Measurements from ENCODE around the gene PSME3IP1. TPM values are rescaled to one million over a fixed set of nuclear protein-coding genes. Genes with fewer than 3 reads are reported as not detected.

The PSME3IP1 gene
- total and polyA plus RNA-seq, 2 experiments from 2014 or later, result 78.0 to 105 TPM

DNA sequence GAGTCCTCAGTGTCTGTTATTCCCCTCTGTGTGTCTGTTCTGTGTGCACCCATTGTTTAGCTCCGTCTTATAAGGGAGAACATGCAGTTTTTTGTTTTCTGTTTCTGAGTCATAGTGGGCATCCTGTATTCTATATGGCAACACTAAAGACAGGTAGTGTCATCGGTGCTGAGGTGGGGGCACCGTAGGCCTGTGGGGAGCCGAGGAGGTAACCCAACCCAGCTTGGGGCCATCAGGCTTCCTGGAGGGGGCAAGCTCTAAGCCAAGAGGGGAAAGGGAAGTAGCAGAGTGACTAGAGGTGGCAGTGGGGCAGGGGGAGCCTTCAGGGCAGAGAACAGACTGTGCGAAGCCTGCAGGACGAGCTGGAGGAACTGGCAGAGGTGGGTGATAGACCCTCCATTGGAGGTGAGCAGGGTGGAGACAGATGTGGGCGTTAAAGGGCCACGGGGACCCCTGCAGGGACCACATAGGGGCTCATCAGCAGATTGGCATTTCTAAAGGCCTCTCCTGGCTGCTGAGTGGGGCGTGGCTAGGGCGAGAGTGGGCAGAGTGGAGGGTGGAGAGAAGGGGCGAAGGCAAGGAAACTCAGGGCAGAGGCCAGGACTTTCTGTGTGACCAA is 57.0 kb downstream of the PSME3IP1 start:
- Histone ChIP-seq H3K9me2 (ENCODE audit: insufficient read depth) (no peaks in the 10 kb centered on the region), H3F3A (replicated peaks; ENCODE audit: low read depth) (no peaks in the 10 kb centered on the region), H3K79me2 (replicated peaks; ENCODE audit: insufficient read depth) (no peaks in the 10 kb centered on the region), H3K4me1 (ENCODE audit: insufficient read depth) (no peaks in the 10 kb centered on the region), H4K20me1 (replicated peaks; ENCODE audit: insufficient read depth) (no peaks in the 10 kb centered on the region), H3K27me3 (ENCODE audit: insufficient read depth) (no peaks in the 10 kb centered on the region), H3K4me3 (no peak overlapping the region), H3K4me2 (no peak overlapping the region), H2AFZ (no peak overlapping the region), H3K27ac (ENCODE audit: low read depth) (no peak overlapping the region), H3K36me3 (ENCODE audit: insufficient read depth) (no peaks in the 10 kb centered on the region)
- Mint-ChIP-seq H3K9me3 (no peaks in the 10 kb centered on the region; the same call in 2 of the 3 replicates), H3K27ac (no peak overlapping the region), H3K4me1 (no peaks in the 10 kb centered on the region; the same call in 2 of the 3 replicates), H3K27me3 (ENCODE audit: insufficient read depth, low read depth, poor library complexity) (peaks cover 13% of the 10 kb centered on the region), H3K36me3 (ENCODE audit: low read depth) (no peaks in the 10 kb centered on the region; the same call in 2 of the 3 replicates), H3K4me3 (no peak overlapping the region)
- no peak for DNase-seq (ENCODE audit: low spot score)
- ATAC-seq, result no peak
- TF ChIP-seq POLR2AphosphoS5 (IDR thresholded peaks at IDR 0.05; ENCODE audit: low read depth), result no peak
- TF ChIP-seq, protein P1, sequence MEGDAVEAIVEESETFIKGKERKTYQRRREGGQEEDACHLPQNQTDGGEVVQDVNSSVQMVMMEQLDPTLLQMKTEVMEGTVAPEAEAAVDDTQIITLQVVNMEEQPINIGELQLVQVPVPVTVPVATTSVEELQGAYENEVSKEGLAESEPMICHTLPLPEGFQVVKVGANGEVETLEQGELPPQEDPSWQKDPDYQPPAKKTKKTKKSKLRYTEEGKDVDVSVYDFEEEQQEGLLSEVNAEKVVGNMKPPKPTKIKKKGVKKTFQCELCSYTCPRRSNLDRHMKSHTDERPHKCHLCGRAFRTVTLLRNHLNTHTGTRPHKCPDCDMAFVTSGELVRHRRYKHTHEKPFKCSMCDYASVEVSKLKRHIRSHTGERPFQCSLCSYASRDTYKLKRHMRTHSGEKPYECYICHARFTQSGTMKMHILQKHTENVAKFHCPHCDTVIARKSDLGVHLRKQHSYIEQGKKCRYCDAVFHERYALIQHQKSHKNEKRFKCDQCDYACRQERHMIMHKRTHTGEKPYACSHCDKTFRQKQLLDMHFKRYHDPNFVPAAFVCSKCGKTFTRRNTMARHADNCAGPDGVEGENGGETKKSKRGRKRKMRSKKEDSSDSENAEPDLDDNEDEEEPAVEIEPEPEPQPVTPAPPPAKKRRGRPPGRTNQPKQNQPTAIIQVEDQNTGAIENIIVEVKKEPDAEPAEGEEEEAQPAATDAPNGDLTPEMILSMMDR (conservative IDR thresholded peaks at IDR 0.05; ENCODE audit: low read depth in 2 of 2), result no peak

DNA sequence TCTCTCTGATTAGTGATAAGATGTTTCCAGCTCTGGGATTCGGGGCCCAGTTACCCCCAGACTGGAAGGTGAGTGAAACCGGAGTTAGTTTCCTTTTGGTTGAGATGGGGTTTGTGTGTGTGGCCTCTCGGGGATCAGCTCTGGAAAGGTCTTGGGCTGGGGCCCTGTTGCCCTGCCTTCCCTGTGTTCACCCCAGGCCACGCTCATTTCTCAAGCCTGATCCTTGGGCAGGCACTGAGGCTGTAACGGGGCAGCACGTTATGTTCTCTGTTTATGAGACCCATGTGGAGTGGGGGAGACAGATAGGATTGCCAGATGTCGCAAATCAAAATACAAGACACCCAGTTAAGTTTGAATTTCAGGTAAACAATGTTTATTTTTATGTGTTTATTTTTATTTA is 58.0 kb downstream of the PSME3IP1 start:
- no peaks in the 10 kb centered on the region; the same call in 2 of the 3 replicates for H3K4me1 Mint-ChIP-seq
- Histone ChIP-seq H2AFZ (no peak overlapping the region), H3K4me1 (ENCODE audit: insufficient read depth) (no peaks in the 10 kb centered on the region), H3F3A (replicated peaks; ENCODE audit: low read depth) (no peaks in the 10 kb centered on the region), H3K79me2 (replicated peaks; ENCODE audit: insufficient read depth) (no peaks in the 10 kb centered on the region), H3K36me3 (ENCODE audit: insufficient read depth) (no peaks in the 10 kb centered on the region), H3K4me2 (no peak overlapping the region), H3K4me3 (no peak overlapping the region), H3K9me2 (ENCODE audit: insufficient read depth) (no peaks in the 10 kb centered on the region), H3K27ac (ENCODE audit: low read depth) (no peak overlapping the region), H4K20me1 (replicated peaks; ENCODE audit: insufficient read depth) (no peaks in the 10 kb centered on the region), H3K27me3 (ENCODE audit: insufficient read depth) (no peaks in the 10 kb centered on the region)
- H3K27me3 Mint-ChIP-seq (ENCODE audit: insufficient read depth, low read depth, poor library complexity), result peaks cover 16% of the 10 kb centered on the region
- H3K36me3 Mint-ChIP-seq (ENCODE audit: low read depth), result no peaks in the 10 kb centered on the region; the same call in 2 of the 3 replicates
- no peak for ATAC-seq
- DNase-seq (ENCODE audit: low spot score), result no peak
- no peaks in the 10 kb centered on the region; the same call in 2 of the 3 replicates for H3K9me3 Mint-ChIP-seq
- H3K27ac Mint-ChIP-seq, result no peak overlapping the region
- TF ChIP-seq NANOG (IDR thresholded peaks at IDR 0.05; ENCODE audit: borderline replicate concordance) (no peak), STAT1 (IDR thresholded peaks at IDR 0.05; ENCODE audit: unreplicated experiment) (no peak), ZNF114 (CRISPR knock-in tag; IDR thresholded peaks at IDR 0.05) (no peak), JUNB (IDR thresholded peaks at IDR 0.05; ENCODE audit: unreplicated experiment) (no peak), ZNF331 (CRISPR knock-in tag; IDR thresholded peaks at IDR 0.05; ENCODE audit: low read depth) (no peak)
- TF ChIP-seq, protein P1 (conservative IDR thresholded peaks at IDR 0.05; ENCODE audit: low read depth in 2 of 2), result no peak
- TF ChIP-seq, protein P2, sequence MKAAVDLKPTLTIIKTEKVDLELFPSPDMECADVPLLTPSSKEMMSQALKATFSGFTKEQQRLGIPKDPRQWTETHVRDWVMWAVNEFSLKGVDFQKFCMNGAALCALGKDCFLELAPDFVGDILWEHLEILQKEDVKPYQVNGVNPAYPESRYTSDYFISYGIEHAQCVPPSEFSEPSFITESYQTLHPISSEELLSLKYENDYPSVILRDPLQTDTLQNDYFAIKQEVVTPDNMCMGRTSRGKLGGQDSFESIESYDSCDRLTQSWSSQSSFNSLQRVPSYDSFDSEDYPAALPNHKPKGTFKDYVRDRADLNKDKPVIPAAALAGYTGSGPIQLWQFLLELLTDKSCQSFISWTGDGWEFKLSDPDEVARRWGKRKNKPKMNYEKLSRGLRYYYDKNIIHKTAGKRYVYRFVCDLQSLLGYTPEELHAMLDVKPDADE (IDR thresholded peaks at IDR 0.05), result no peak
- no peak overlapping the region for H3K4me3 Mint-ChIP-seq

Measured in GM23338 (cell line).